ENCODE measurements around the gene GOLGA7B.
A peak's percentile ranks its signal among the peaks of the same experiment; 100 is the strongest.

Gene GOLGA7B

GRCh38 chr10:97892506-97892905 is 42.9 kb downstream of the GOLGA7B start:
- no peak for DNase-seq (ENCODE audit: low spot score)

DNA sequence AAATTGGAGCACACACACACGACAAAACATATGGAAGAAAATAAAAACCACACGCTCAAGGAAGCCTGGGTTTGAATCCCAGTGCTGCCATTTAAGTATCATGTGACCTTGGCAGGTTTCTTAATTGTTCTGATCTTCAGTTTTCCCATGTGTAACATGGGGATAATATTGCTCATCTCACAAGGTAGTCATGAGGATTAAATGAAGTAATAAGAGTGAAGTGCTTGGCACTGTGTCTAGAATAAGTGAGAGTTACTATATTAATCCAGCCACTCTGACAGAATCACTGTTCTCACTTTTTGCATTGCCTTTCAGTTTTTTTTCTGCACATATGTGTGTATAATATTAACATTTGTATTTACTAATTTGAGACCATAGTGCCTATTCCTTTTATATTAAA is 43.3 kb downstream of the GOLGA7B start:
- no peak for DNase-seq (ENCODE audit: low spot score)

- no peak for DNase-seq (ENCODE audit: low spot score)
Observed at GRCh38 chr10:97894092-97894491, 44.4 kb downstream of the GOLGA7B start.

GRCh38 chr10:97895084-97895483 is 45.4 kb downstream of the GOLGA7B start:
- no peak for DNase-seq (ENCODE audit: low spot score)

DNA sequence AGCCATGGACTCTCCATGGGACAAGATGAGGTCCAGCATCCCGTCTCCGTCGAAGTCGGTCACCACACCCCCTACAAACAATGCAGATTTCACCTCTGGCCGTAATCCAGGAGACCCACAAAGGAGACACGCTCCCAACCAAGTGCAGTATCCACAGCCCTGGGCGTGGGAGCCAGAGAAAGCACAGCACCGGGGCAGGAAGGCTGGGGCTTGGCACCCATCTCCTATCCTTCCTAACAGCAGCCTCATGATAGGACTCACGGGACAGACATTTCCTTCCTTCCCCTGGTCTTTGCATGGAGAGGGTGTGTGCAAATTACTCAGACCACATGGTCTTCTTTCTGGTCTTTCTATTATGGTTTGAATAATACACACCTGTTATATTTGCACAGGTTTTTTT is 46.3 kb downstream of the GOLGA7B start:
- no peak for DNase-seq (ENCODE audit: low spot score)

DNA sequence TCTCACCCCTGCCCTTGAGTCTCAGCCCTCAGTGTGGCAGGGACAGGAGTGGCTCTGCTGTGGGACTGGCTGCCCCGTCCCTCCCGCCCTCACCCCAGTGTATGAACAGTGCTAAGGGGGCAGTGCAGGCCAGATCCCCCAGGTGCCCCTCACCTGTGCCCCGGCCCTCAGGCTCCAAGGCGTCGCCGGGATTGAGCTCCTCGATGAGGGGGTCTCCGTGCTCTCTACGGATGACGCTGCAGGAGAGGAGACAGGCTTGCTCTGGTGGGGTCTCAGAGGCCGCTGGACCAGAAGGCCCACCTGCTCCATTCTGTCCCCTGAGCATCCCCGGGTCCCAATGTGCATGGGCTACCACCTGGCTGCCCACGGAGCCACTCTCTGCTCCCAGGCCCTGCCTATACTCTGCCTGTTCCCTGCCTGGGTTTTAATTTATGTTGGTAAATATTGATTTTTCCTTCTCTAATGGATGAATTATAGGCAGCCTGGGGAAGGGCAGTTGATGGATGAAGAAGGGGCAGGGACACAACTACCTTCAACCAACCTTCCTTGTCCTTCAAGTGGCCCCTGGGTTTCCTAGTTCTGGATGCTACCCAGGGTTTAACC is 47.2 kb downstream of the GOLGA7B start:
- DNase-seq (ENCODE audit: low spot score) = no peak

DNA sequence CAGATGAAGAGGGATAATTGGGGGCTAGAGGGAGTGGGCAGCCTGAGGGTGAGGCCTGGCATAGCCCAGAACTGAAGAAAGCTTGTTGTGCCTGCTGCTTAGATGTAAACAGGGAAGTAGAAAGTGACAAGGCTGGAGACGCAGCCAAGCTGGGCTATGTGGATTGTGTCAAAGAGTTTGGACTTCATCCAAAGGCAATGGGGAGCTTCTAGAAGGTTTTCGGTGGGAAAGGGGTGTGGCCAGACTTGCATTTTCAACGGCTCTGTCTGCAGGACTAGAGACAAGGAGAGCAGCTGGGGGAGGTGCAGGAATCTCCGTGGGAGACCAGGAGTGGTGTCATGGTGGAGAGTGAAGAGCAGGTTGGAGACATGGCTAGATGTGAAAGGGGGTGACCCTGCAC is 48.8 kb downstream of the GOLGA7B start:
- DNase-seq (ENCODE audit: low spot score) = no peak

GRCh38 chr10:97901381-97901780 is 51.7 kb downstream of the GOLGA7B start:
- DNase-seq (ENCODE audit: low spot score) = no peak

- DNase-seq (ENCODE audit: low spot score) = no peak
Observed at GRCh38 chr10:97903128-97904017, 53.7 kb downstream of the GOLGA7B start.

GRCh38 chr10:97904018-97904381 is 54.4 kb downstream of the GOLGA7B start:
- DNase-seq (ENCODE audit: low spot score) = no peak

DNA sequence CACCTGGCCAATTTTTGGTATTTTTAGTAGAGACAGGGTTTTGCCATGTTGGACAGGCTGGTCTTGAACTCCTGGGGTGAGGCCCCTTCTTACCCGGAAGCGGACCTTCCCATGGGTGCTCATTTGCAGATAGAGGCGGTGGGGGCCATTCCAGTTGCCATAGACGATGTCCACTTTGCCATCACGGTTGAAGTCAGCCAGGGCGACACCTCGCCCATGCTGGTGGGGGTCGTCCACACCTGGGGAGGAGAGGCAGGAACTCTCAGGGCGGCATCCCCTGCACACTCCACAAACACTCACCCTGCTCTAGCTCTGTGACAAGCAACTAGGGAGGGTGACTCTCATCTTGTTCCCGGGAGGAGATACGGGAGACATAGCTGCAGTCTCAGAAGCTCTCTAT is 54.9 kb downstream of the GOLGA7B start:
- DNase-seq (ENCODE audit: low spot score) = no peak

- no peak for DNase-seq (ENCODE audit: low spot score)
Observed at GRCh38 chr10:97905276-97905675, 55.6 kb downstream of the GOLGA7B start.

DNA sequence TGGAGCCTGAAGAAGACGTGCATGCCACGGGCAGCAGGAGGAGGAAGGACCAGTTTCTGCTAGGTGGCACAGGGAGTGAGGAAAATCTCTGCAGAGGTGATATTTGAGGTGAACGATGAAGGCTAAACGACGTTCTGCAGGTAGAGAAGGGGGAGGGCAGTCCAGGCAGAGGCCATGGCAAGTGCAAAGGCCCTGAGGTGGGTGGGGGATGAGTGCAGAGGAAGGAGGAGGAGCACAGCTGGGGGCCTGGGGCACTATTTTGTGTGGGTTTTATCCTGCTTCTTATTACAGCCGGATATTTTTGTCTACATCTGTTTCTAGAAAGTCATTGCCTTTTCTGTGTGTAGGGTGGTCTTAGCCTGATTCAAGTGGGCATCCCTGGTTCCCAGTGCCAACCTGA is 57.6 kb downstream of the GOLGA7B start:
- no peak for DNase-seq (ENCODE audit: low spot score)

- DNase-seq (ENCODE audit: low spot score) = no peak
Observed at GRCh38 chr10:97907830-97908229, 58.2 kb downstream of the GOLGA7B start.

GRCh38 chr10:97910661-97911060 is 61.0 kb downstream of the GOLGA7B start:
- no peak for DNase-seq (ENCODE audit: low spot score)

DNA sequence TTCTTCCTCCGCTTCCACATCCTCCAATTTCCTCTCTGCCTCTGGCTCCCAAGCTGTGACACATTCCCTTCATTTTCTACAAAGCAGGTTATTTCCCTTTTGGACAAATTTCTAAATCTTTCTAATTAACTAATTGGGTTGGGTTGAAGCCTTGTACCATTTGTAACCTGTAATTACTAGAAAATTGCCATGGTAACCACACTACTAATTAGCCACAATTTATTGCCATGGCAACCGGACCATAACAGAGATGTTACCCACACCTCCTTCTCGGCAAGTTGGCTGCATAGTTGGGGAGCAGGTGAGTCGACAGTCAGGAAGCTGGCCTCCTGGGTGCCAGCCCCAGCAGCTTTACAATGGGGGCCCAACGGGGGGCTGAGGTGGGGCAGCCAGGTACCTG is 61.6 kb downstream of the GOLGA7B start:
- DNase-seq (ENCODE audit: low spot score) = no peak

GRCh38 chr10:97913193-97913592 is 63.5 kb downstream of the GOLGA7B start:
- DNase-seq (ENCODE audit: low spot score) = no peak

DNA sequence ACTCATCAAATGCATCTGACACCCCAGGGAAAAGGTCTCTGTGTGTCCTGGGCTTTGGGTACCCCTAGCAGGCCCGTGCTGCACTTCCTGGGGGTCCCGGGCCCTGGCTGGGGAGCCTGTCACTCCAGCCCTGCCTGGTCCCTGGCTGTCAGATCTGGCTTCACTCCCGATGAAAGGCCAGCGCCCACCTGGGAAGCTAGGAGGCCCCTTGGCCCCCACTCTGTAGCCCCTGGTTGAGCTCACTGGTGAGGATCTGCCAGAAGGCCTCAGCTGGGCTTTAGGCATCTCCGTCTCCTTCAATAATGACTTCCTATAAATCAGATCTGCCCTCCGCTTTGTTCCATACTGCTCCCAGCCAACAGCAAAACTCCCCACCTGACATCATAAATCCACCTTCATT is 64.0 kb downstream of the GOLGA7B start:
- DNase-seq (ENCODE audit: low spot score) = no peak

GRCh38 chr10:97914171-97914836 is 64.7 kb downstream of the GOLGA7B start:
- no peak for DNase-seq (ENCODE audit: low spot score)

DNA sequence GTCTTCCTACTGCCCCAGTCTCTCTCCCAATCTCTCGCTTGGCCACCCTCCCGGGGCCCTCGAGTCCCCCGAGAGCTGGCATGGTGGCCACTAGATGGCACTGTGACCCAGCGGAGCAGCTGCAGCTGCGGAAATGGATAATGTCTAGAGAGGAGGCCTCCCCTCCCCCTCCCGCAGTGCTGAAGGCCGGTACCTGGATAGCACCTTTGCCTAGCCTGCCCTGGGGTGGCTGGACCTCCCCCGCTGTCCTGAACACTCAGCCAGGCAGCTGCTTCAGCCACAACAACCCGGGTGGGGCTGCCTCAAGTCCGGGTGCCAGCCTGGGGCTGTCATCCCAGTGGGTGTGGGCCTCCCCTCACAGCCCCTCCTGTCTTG is 65.2 kb downstream of the GOLGA7B start:
- peak; percentile 72 for DNase-seq (ENCODE audit: low spot score)

GRCh38 chr10:97915346-97916131 is 65.9 kb downstream of the GOLGA7B start:
- no peak for DNase-seq (ENCODE audit: low spot score)

DNA sequence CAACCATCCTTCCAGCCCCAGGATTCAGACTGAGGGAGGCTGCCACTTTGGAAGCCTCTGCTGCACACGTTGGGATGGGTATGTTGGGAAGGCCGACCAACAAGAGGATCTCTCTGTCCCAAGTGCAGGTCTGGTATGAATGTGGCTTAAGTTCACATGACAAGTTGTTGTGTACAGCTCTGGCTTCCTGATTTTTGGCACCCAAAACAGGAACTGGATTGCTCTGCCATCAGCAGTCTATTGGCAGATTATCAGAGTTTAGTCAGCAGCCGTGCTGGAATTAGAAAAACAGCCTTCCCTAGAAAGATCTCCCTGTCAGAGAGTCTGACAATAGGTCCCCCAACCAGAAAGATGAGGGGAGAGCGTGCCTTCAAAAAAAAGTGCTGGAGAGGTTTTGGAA is 66.9 kb downstream of the GOLGA7B start:
- DNase-seq (ENCODE audit: low spot score) = no peak
